GM12873 (cell line): Measurements from ENCODE around the gene MAT2A.

Experiments used
- CTCF ChIP-seq: IDR thresholded peaks from 2 replicates; pipeline ENCODE4 v1.5.1; 2012; ENCODE audit warnings: low read depth, mild to moderate bottlenecking, moderate library complexity, low read length, control low read depth; ENCODE audit not compliant: insufficient read depth; ENCODE audit errors: missing control alignments

MAT2A gene

GRCh38 chr2:85561280-85562212, 22.6 kb downstream of the MAT2A start, which contains the start of gene GGCX:
Gene GGCX (minus strand): TSS chr2:85561493. CDS start chr2:85561428, 65 bp downstream.
- no peak for TF ChIP-seq CTCF

DNA sequence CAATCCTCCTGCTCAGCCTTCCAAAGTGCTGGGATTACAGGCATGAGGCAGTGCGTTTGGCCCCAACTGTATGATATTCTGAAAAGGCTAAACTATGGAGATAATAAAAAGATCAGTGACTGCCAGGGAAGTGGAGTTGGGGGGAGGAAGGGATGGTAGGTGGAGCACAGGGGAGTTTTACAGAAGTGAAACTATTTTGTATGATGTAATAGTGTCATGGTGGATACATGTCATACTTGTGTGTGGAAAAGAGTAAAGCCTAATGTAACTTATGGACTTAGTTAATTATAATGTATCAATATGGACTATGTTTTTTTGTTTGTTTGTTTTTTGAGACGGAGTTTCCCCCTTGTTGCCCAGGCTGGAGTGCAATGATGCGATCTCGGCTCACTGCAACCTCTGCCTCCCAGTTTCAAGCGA, 25.2 kb downstream of the MAT2A start:
- no peak for TF ChIP-seq CTCF

GRCh38 chr2:85566265-85566664, 27.3 kb downstream of the MAT2A start:
- no peak for TF ChIP-seq CTCF

DNA sequence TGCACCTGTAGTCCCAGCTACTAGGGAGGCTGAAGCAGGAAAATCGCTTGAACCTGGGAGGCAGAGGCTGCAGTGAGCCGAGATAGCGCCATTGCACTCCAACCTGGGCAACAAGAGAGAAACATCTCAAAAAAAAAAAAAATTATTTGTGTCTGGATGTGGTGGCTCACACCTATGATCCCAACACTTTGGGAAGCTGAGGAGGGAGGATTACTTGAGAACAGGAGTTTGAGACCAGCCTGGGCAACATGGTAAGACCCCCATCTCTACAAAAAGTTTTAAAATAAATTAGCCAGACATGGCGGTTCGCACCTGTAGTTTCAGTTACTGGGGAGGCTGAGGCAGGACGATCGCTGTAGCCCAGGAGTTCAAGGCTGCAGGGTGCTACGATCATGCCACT, 36.8 kb downstream of the MAT2A start:
- TF ChIP-seq CTCF: no peak

DNA sequence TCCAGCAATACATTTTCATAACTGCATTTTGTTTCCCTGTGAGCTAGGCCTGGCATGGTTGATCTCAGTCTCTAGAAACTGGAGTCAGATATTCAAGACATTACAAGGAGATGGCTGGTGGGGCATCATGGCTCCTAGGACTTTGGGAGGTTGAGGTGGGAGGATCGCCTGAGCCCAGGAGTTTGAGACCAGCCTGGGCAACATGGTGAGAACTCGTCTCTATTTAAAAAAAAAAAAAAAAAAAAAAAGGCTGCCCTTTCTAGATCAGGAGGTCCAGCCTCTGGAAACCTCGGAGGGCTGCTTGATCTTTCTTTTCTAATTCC, 38.1 kb downstream of the MAT2A start:
- TF ChIP-seq CTCF: no peak

- no peak for TF ChIP-seq CTCF
These were observed 38.6 kb downstream of the MAT2A start, which contains the start of gene VAMP8 for GRCh38 chr2:85577386-85578242. Gene VAMP8 (plus strand): TSS chr2:85577586. CDS start chr2:85577647, 61 bp downstream.

DNA sequence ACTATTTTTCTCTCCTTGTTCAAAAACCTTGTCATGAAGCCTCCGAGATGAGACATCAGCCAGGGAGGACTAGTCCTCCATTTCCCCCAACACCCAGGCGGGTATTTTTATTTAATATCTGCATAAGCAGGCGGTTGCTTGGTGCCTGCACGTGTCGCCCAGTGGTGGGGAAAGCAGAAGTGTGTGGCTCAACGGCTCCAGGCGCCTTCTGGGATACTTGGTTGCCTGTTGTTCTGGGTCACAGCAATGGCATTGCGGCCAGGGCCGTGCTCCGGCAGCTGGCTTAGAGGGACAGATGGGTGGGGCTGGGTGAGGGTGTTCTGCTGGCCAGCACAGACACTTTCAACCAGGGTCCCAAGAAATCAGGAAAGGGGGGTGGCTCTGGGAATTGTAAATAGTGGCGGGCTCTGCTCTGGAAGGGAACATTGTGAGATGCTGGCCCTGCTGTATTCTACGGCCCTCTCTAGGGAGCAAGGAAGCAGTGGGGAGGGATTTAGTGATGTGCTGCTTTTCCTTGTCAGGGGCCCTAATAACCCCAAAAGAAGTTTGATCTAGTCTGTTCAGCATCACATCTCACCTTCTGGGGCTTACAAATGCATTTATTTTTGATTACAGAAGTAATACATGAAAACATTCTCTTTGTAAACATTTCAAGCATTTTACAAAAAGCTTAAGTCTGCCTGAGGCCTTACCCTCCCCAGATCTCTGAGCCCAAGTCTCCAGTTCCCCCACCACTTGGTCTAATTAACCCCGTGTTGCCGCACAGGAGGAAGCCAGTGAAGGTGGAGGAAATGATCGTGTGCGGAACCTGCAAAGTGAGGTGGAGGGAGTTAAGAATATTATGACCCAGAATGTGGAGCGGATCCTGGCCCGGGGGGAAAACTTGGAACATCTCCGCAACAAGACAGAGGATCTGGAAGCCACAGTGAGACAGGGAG, 39.5 kb downstream of the MAT2A start:
- TF ChIP-seq CTCF: no peak
